HG02852 (cell line): Measurements from ENCODE around the gene OR52E1.
"Not testable (repeated sequence)": the region's sequence is repeated elsewhere in the genome, so short reads cannot be mapped to it uniquely, and the experiment has no call there.

ENCODE experiments used
- ATAC-seq: cut with Tn5 transposase; IDR thresholded peaks from one replicate; pipeline ENCODE4 v1.9.1; 2021; ENCODE audit warnings: mild to moderate bottlenecking, moderate library complexity; ENCODE audit not compliant: unreplicated experiment

The OR52E1 gene

GRCh38 chr11:5069272-5069671 is at the start of gene OR52E1:
OR52E1 (plus strand) TSS chr11:5069572.
- ATAC-seq, result no peak

- no peak for ATAC-seq
Measured at GRCh38 chr11:5021996-5022395, 47.4 kb upstream of the OR52E1 start.

GRCh38 chr11:5036669-5037068 is 32.7 kb upstream of the OR52E1 start:
- ATAC-seq, result no peak

- no peak for ATAC-seq
Measured at GRCh38 chr11:5037926-5038325, 31.4 kb upstream of the OR52E1 start.

GRCh38 chr11:5038341-5038740 is 31.0 kb upstream of the OR52E1 start:
- no peak for ATAC-seq

- ATAC-seq, result no peak
Measured at GRCh38 chr11:5040876-5041275, 28.5 kb upstream of the OR52E1 start.

GRCh38 chr11:5042091-5042490 is 27.3 kb upstream of the OR52E1 start:
- ATAC-seq, result no peak

- no peak for ATAC-seq
Measured at GRCh38 chr11:5043380-5043779, 26.0 kb upstream of the OR52E1 start.

- ATAC-seq, result no peak
Measured at GRCh38 chr11:5046226-5046625, 23.1 kb upstream of the OR52E1 start, which contains the start of gene OR52J3. OR52J3 (plus strand) TSS chr11:5046526; CDS start chr11:5046526, 0 bp downstream.

GRCh38 chr11:5046754-5047330 is 22.5 kb upstream of the OR52E1 start:
- ATAC-seq, result no peak

GRCh38 chr11:5058679-5059078 is 10.7 kb upstream of the OR52E1 start:
- not testable (repeated sequence) for ATAC-seq

- ATAC-seq, result no peak
Measured at GRCh38 chr11:5059391-5059790, 10.0 kb upstream of the OR52E1 start, which contains the start of gene OR52E2. OR52E2 (minus strand) TSS chr11:5059627; CDS start chr11:5059627, 0 bp downstream.

GRCh38 chr11:5065027-5065426 is 4.3 kb upstream of the OR52E1 start:
- no peak for ATAC-seq

GRCh38 chr11:5071799-5072198 is 2.4 kb downstream of the OR52E1 start:
- ATAC-seq, result no peak

GRCh38 chr11:5081405-5081804 is 12.0 kb downstream of the OR52E1 start:
- no peak for ATAC-seq

GRCh38 chr11:5083602-5084001 is 14.2 kb downstream of the OR52E1 start:
- no peak for ATAC-seq

- ATAC-seq, result no peak
Measured at GRCh38 chr11:5088556-5088955, 19.2 kb downstream of the OR52E1 start.

- ATAC-seq, result no peak
Measured at GRCh38 chr11:5090668-5091067, 21.3 kb downstream of the OR52E1 start.

GRCh38 chr11:5092821-5093585 is 23.6 kb downstream of the OR52E1 start:
- ATAC-seq, result no peak

- no peak for ATAC-seq
Measured at GRCh38 chr11:5096011-5096410, 26.6 kb downstream of the OR52E1 start.

- ATAC-seq, result no peak
Measured at GRCh38 chr11:5102246-5102645, 32.9 kb downstream of the OR52E1 start.

- no peak for ATAC-seq
Measured at GRCh38 chr11:5103066-5103465, 33.7 kb downstream of the OR52E1 start.
